ENCODE measurements around the gene HTD2.
"Not testable (repeated sequence)": the region's sequence is repeated elsewhere in the genome, so short reads cannot be mapped to it uniquely, and the experiment has no call there.

The HTD2 gene

GRCh38 chr3:58332575-58333188 is 26.4 kb downstream of the HTD2 start, which contains the start of gene PXK:
Gene PXK (plus strand): TSS chr3:58332892. CDS start chr3:58332989, 97 bp downstream.
- peak; percentile 54 to 64 for DNase-seq (ENCODE audit: low read depth in 2 of 2)

- no peak for DNase-seq (ENCODE audit: low read depth in 2 of 2)
Measured at GRCh38 chr3:58333206-58334012, 27.1 kb downstream of the HTD2 start.

GRCh38 chr3:58334013-58334321 is 27.6 kb downstream of the HTD2 start:
- DNase-seq (ENCODE audit: low read depth in 2 of 2) = no peak

- no peak for DNase-seq (ENCODE audit: low read depth in 2 of 2)
Measured at GRCh38 chr3:58334506-58334884, 28.2 kb downstream of the HTD2 start.

- DNase-seq (ENCODE audit: low read depth in 2 of 2) = no peak
Measured at GRCh38 chr3:58335652-58335947, 29.3 kb downstream of the HTD2 start.

- peak; percentile 70 to 74 for DNase-seq (ENCODE audit: low read depth in 2 of 2)
Measured at GRCh38 chr3:58336135-58336882, 30.0 kb downstream of the HTD2 start.

GRCh38 chr3:58337190-58337589 is 30.9 kb downstream of the HTD2 start:
- DNase-seq (ENCODE audit: low read depth in 2 of 2) = no peak

- not testable (repeated sequence) for DNase-seq (ENCODE audit: low read depth in 2 of 2)
Measured at GRCh38 chr3:58339146-58339545, 32.8 kb downstream of the HTD2 start.

- DNase-seq (ENCODE audit: low read depth in 2 of 2) = no peak
Measured at GRCh38 chr3:58340594-58341244, 34.4 kb downstream of the HTD2 start.

- DNase-seq (ENCODE audit: low read depth in 2 of 2) = no peak
Measured at GRCh38 chr3:58341376-58341775, 35.1 kb downstream of the HTD2 start.

GRCh38 chr3:58342676-58343075 is 36.4 kb downstream of the HTD2 start:
- DNase-seq (ENCODE audit: low read depth in 2 of 2) = no peak

- no peak for DNase-seq (ENCODE audit: low read depth in 2 of 2)
Measured at GRCh38 chr3:58345457-58345856, 39.1 kb downstream of the HTD2 start.

GRCh38 chr3:58346368-58346767 is 40.0 kb downstream of the HTD2 start:
- no peak for DNase-seq (ENCODE audit: low read depth in 2 of 2)

- no peak for DNase-seq (ENCODE audit: low read depth in 2 of 2)
Measured at GRCh38 chr3:58347984-58348383, 41.7 kb downstream of the HTD2 start.

GRCh38 chr3:58349792-58350626 is 43.7 kb downstream of the HTD2 start:
- no peak for DNase-seq (ENCODE audit: low read depth in 2 of 2)

- no peak for DNase-seq (ENCODE audit: low read depth in 2 of 2)
Measured at GRCh38 chr3:58350627-58351013, 44.3 kb downstream of the HTD2 start.

- no peak for DNase-seq (ENCODE audit: low read depth in 2 of 2)
Measured at GRCh38 chr3:58351920-58352319, 45.6 kb downstream of the HTD2 start.

GRCh38 chr3:58352626-58353025 is 46.3 kb downstream of the HTD2 start:
- DNase-seq (ENCODE audit: low read depth in 2 of 2) = no peak

GRCh38 chr3:58353722-58354553 is 47.6 kb downstream of the HTD2 start:
- no peak for DNase-seq (ENCODE audit: low read depth in 2 of 2)

GRCh38 chr3:58355179-58355578 is 48.9 kb downstream of the HTD2 start:
- no peak for DNase-seq (ENCODE audit: low read depth in 2 of 2)

- no peak for DNase-seq (ENCODE audit: low read depth in 2 of 2)
Measured at GRCh38 chr3:58356054-58356453, 49.7 kb downstream of the HTD2 start.

Data from fibroblast of skin of left quadriceps (primary cell).